ENCODE results near the gene DDX49. TPM values are rescaled to one million over a fixed set of nuclear protein-coding genes. Genes with fewer than 3 reads are reported as not detected.

Gene DDX49
- total RNA-seq, 1 donor from 2014 or later = 48.6 TPM

DNA sequence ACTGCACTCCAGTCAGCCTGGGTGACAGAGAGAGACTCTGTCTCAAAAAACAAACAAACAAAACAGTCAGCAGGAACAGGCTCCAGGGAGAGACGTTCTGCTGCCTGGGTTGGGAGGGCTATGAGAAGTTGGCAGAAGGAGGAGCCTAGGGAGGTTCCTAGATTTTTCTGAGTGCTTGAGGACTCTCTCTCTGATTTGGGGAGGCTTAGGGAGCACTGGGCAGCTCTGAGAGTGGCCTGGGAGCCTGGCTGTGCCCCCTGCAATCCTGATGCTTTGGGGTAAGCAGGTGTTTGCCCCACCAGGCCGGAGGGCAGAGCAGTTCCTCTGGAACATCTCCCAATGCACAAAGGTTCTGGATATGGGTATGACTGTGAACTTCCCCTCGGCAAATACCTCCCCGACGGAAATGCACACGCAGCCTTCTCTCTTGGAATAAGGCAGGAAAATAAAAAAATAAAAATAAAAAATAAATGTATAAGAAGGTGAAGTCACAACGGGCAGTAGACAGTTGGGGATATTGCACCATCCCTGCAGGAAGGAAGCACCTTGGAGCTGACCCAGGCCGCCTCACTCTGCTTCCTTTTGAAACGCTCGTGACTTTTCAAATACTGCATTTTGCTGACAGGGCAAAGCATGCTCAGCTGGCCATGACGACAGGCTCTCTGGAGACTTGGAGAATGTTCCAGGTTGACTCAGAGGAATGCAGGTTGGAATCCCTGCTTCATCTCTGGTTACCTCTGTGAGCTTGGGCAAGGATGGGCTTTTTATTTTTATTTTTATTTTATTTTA lies 48.0 kb downstream of the DDX49 start:
- H3K4me3 ChIP-seq (ENCODE audit: low read depth, low read length) = no peak overlapping the region
- DNase-seq (ENCODE audit: low read depth) = peak; percentile 89
- TF ChIP-seq, protein P1, sequence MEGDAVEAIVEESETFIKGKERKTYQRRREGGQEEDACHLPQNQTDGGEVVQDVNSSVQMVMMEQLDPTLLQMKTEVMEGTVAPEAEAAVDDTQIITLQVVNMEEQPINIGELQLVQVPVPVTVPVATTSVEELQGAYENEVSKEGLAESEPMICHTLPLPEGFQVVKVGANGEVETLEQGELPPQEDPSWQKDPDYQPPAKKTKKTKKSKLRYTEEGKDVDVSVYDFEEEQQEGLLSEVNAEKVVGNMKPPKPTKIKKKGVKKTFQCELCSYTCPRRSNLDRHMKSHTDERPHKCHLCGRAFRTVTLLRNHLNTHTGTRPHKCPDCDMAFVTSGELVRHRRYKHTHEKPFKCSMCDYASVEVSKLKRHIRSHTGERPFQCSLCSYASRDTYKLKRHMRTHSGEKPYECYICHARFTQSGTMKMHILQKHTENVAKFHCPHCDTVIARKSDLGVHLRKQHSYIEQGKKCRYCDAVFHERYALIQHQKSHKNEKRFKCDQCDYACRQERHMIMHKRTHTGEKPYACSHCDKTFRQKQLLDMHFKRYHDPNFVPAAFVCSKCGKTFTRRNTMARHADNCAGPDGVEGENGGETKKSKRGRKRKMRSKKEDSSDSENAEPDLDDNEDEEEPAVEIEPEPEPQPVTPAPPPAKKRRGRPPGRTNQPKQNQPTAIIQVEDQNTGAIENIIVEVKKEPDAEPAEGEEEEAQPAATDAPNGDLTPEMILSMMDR (conservative IDR thresholded peaks at IDR 0.05; ENCODE audit: low read depth, low read length) = no peak

DNA sequence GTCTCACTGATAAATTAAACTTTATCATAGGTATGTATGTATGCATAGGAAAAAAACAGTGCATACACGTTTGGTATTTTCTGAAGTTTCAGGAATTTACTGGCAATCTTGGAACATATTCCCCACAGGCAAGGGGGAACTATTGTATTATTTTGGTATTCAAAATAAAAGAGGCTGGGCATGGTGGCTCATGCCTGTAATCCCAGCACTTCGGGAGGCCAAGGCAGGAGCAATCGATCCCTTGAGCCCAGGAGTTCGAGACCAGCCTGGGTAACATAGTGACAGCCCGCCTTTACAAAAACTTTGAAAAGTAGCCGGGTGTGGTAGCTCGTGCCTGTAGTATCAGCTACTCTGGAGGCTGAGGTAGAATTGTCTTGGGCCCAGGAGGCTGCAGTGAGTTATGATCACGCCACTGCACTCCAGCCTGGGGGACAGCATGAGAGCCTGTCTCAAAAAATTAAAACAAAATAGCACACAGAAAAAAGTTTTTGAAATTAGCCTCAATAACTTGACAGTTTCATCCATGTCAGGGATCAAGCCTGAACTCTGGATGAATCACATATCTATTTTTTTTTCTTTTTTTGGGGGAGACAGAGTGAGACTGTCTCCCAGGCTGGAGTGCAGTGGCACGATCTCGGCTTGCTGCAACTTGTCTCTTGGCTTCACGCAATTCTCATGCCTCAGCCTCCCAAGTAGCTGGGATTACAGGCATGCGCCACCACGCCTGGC lies 50.6 kb downstream of the DDX49 start:
- DNase-seq (ENCODE audit: low read depth) = no peak
- TF ChIP-seq, protein P1 (conservative IDR thresholded peaks at IDR 0.05; ENCODE audit: low read depth, low read length) = no peak

DNA sequence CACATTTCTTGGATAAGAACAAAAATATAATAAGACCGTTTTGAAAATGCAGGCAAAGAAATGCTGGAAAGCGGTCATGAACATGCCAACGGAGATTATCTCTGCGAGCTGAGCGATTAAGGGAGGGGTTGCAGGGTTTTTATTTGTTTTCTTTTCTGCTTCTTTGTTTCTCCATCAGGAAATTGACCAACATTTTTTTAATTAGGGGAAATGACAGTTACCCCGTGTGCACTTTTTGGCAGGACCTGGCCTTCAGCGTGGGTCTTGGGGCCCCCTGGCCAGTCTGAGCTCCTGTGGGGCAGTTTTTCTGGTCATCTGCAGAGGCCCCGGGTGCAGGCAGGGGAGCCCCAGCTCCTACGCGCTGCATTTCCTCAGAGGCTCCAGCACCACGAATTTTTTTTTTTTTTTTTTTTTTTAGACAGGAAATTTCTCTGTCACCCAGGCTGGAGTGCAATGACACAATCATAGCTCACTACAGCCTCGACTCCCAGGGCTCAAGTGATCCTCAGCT lies 52.8 kb downstream of the DDX49 start:
- H3K4me3 ChIP-seq (ENCODE audit: low read depth, low read length) = no peak overlapping the region
- TF ChIP-seq, protein P1 (conservative IDR thresholded peaks at IDR 0.05; ENCODE audit: low read depth, low read length) = no peak
- DNase-seq (ENCODE audit: low read depth) = no peak

More for the DNA sequence above, 50.6 kb downstream of the DDX49 start:
- no peak overlapping the region for H3K4me3 ChIP-seq (ENCODE audit: low read depth, low read length)

DNA sequence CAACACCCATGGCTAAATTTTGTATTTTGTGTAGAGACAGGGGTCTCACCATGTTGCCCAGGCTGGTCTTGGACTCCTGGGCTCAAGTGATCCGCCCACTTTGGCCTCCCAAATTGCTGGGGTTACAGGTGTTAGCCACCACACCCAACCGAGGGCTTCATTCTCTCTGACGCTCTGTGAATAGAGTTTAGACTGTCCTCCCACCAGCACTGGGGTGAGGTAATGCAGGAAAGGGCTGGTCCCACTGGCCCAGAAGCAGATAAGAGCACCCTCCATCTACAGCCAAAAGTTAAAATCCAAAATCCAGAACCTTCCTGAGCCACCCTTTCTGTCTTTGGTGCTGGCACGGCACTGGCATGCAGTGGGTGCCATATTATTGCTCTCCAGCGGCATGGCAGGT lies 53.3 kb downstream of the DDX49 start:
- DNase-seq (ENCODE audit: low read depth) = no peak
- no peak overlapping the region for H3K4me3 ChIP-seq (ENCODE audit: low read depth, low read length)
- TF ChIP-seq, protein P1 (conservative IDR thresholded peaks at IDR 0.05; ENCODE audit: low read depth, low read length) = no peak

DNA sequence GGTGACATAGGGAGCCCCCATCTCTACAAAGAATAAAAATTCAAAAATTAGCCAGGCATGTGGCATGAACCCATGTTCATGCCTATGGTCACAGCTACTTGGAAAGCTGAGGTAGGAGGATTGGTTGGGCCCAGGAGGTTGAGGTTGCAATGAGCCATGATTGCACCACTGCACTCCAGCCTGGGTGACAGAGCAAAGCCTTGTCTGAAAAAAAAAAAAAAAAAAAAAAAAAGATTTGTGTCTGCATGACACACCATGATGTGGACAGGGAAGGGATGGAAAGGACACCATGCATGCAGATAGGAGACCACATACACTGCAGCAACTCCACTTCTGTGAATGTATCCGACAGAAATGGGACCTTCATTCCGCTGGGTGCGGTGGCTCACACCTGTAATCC lies 55.5 kb downstream of the DDX49 start:
- TF ChIP-seq, protein P1 (conservative IDR thresholded peaks at IDR 0.05; ENCODE audit: low read depth, low read length) = no peak
- no peak for DNase-seq (ENCODE audit: low read depth)
- no peak overlapping the region for H3K4me3 ChIP-seq (ENCODE audit: low read depth, low read length)

- H3K4me3 ChIP-seq (ENCODE audit: low read depth, low read length) = no peak overlapping the region
- TF ChIP-seq, protein P1 (conservative IDR thresholded peaks at IDR 0.05; ENCODE audit: low read depth, low read length) = no peak
- DNase-seq (ENCODE audit: low read depth) = no peak
These were observed 56.4 kb downstream of the DDX49 start for GRCh38 chr19:18975869-18976268.

Other genes starting within 250 kb of the DDX49 start
- 1.3 and 3.0 TPM in 2 replicates for gene CRTC1, start 236.0 kb upstream of the DDX49 start, total RNA-seq
- not detected in 2 replicates for gene COMP, start 128.4 kb upstream of the DDX49 start, total RNA-seq
- gene UPF1, start 87.8 kb upstream of the DDX49 start, total RNA-seq = 46.5 and 63.7 TPM in 2 replicates
- gene CERS1, start 23.6 kb upstream of the DDX49 start, total RNA-seq = 0.87 and 2.0 TPM in 2 replicates
- 312 and 318 TPM in 2 replicates for gene COPE, start 328 bp upstream of the DDX49 start, total RNA-seq
- 85.9 and 106 TPM in 2 replicates for gene HOMER3, start 21.5 kb downstream of the DDX49 start, total RNA-seq
- gene SUGP2, start 113.8 kb downstream of the DDX49 start, total RNA-seq = 23.7 and 24.8 TPM in 2 replicates
- gene ARMC6, start 113.9 kb downstream of the DDX49 start, total RNA-seq = 48.1 and 91.2 TPM in 2 replicates
- gene SLC25A42, start 144.3 kb downstream of the DDX49 start, total RNA-seq = 2.2 and 2.9 TPM in 2 replicates
- gene TMEM161A, start 218.8 kb downstream of the DDX49 start, total RNA-seq = 32.6 TPM in 2 replicates

Data from epithelial cell of proximal tubule (primary cell).